ENCODE measurements around the gene VHLL. TPM values are rescaled to one million over a fixed set of nuclear protein-coding genes. Genes with fewer than 3 reads are reported as not detected.

The VHLL gene
- polyA plus RNA-seq, 1 experiment: not detected

DNA sequence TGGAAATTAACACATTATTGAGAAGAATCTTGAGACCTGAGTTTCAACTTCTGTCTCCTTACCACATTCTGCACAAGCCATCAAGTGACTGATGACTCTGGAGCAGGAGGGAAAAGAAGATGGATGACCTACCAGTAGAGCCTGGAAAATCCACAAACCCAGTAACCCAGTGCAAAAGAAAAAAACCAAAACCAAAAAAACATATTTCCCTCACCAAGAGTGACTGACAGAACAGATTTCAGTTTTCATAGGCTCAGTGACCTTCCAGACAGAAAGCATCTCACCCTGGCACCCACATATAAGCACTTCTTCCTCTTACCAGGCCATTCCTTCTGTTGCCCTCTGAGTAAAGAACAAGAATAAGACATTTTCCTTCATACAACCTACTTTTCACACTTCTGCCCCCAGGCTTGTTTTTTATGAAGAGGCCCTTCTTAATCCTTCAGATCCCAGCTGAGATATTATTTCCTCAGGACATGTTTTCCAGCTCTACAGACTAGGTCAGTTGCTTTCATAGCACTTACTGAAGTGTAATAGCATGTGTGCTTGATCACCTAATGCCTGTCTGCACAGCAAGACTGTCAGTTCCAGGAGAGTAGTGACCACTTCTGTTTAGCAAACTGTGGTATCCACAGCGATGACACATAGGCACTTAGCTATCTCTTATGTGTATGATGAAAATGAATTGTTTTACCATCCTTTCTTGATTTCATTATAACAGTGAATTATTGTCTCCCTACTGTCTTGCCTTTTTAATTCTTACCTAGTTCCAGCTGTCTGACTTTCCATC lies 43.3 kb upstream of the VHLL start:
- TF ChIP-seq, protein P1, sequence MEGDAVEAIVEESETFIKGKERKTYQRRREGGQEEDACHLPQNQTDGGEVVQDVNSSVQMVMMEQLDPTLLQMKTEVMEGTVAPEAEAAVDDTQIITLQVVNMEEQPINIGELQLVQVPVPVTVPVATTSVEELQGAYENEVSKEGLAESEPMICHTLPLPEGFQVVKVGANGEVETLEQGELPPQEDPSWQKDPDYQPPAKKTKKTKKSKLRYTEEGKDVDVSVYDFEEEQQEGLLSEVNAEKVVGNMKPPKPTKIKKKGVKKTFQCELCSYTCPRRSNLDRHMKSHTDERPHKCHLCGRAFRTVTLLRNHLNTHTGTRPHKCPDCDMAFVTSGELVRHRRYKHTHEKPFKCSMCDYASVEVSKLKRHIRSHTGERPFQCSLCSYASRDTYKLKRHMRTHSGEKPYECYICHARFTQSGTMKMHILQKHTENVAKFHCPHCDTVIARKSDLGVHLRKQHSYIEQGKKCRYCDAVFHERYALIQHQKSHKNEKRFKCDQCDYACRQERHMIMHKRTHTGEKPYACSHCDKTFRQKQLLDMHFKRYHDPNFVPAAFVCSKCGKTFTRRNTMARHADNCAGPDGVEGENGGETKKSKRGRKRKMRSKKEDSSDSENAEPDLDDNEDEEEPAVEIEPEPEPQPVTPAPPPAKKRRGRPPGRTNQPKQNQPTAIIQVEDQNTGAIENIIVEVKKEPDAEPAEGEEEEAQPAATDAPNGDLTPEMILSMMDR (IDR thresholded peaks at IDR 0.05; ENCODE audit: insufficient read depth, low read depth, low read length): no peak
- peak; percentile 9 for DNase-seq (ENCODE audit: low read depth)
- POLR2A ChIA-PET: no interaction called here

DNA sequence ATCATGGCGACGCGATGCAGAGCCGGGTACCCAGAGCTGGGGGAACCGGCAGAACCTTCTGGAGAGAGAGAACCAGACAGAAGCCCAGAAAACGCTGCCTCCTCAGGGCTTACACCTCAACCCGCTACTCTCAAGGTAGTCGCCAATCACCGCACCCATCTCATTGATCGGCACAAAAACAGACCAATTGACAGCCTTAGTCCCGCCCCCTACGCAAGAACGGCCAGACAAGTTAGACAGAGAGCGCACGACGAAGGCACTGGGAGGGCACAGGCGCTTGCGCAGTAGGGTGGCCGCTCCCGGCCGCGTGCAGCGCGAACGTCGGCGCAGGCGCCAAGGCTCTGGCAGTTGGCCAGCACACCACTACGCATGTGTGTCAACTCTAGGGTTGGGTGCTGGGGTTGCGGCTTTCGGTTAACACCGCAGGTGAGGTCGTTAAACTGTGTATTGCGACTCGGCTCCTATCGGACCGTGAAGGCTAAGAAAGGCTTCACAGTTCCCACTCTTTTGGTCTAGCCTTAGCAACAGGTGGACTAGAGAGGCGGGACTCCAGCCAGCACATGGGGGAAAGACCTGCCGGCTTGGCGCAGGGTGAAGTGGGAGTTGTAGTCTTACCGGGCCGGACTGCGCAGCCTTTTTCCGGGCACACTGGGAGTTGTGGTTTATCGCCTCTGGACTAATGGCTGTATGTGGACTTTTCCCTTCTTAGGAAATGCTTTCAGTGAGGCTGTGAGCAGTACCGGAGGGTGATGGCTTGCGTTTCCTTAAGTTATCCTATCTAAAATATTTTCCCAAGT lies 39.3 kb upstream of the VHLL start, which contains the start of the genes CCT3 and TSACC:
Gene CCT3, minus strand, starts transcription at position 113 of the 797 bp plus-strand sequence. Its CDS starts 108 bp downstream, at position 5.
Gene TSACC, plus strand, starts transcription at position 347 of the 797 bp plus-strand sequence. CDS start 1,232 bp downstream, outside the sequence.
- CTCF ChIA-PET: interaction anchor here (0.9 to 1.4 kb wide), 2 partner anchors 15 to 20 kb away, joined by 4 read pairs; no protein-coding TSS in a partner anchor
- TF ChIP-seq, protein P1 (IDR thresholded peaks at IDR 0.05; ENCODE audit: insufficient read depth, low read depth, low read length): no peak
- DNase-seq (ENCODE audit: low read depth): peak; percentile 99

More for the DNA sequence above, 43.3 kb upstream of the VHLL start:
- Histone ChIP-seq H3K27me3 (ENCODE audit: control insufficient read depth, insufficient read depth, low read length) (no peaks in the 10 kb centered on the region; the same call in 1 of the 2 replicates), H3K36me3 (ENCODE audit: control insufficient read depth, insufficient read depth, low read length) (no peaks in the 10 kb centered on the region), H3K4me3 (ENCODE audit: low read depth, low read length) (no peak overlapping the region)
- CTCF ChIA-PET: interaction anchor here (0.6 to 1.5 kb wide), 5 partner anchors 10 to 247 kb away, joined by 3 to 7 read pairs (median 4); no protein-coding TSS in a partner anchor

DNA sequence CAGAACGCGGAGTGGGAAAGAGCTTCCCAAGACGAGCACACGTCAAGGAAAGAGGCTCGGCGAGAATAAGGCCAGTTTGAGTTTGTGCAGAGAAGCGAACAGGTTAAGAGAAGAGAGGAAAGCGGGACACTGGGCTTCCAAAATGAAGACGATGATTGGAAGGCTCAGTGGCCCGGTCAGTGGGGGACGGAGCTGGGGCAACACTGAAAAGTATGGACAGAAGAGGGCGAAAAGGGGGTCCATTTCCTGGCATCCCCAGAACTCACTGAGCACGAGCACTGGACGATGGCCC lies 38.7 kb upstream of the VHLL start:
- CTCF ChIA-PET: interaction anchor here (0.9 to 1.4 kb wide), 2 partner anchors 14 to 21 kb away, joined by 4 read pairs; no protein-coding TSS in a partner anchor
- H3K27me3 ChIP-seq (ENCODE audit: control insufficient read depth, insufficient read depth, low read length): no peaks in the 10 kb centered on the region
- DNase-seq (ENCODE audit: low read depth): no peak
- H3K36me3 ChIP-seq (ENCODE audit: control insufficient read depth, insufficient read depth, low read length): peaks cover 3% of the 10 kb centered on the region
- H3K4me3 ChIP-seq (ENCODE audit: low read depth, low read length): peak overlapping the region; percentile 91
- POLR2A ChIA-PET: no interaction called here
- TF ChIP-seq, protein P1 (IDR thresholded peaks at IDR 0.05; ENCODE audit: insufficient read depth, low read depth, low read length): peak; percentile 26; the same call in 1 of the 2 replicates

More for the DNA sequence above, 39.3 kb upstream of the VHLL start, which contains the start of the genes CCT3 and TSACC:
- H3K36me3 ChIP-seq (ENCODE audit: control insufficient read depth, insufficient read depth, low read length): peaks cover 3% of the 10 kb centered on the region
- H3K27me3 ChIP-seq (ENCODE audit: control insufficient read depth, insufficient read depth, low read length): no peaks in the 10 kb centered on the region
- H3K4me3 ChIP-seq (ENCODE audit: low read depth, low read length): peak within 1 kb of the TSS; percentile 91
- POLR2A ChIA-PET: no interaction called here

DNA sequence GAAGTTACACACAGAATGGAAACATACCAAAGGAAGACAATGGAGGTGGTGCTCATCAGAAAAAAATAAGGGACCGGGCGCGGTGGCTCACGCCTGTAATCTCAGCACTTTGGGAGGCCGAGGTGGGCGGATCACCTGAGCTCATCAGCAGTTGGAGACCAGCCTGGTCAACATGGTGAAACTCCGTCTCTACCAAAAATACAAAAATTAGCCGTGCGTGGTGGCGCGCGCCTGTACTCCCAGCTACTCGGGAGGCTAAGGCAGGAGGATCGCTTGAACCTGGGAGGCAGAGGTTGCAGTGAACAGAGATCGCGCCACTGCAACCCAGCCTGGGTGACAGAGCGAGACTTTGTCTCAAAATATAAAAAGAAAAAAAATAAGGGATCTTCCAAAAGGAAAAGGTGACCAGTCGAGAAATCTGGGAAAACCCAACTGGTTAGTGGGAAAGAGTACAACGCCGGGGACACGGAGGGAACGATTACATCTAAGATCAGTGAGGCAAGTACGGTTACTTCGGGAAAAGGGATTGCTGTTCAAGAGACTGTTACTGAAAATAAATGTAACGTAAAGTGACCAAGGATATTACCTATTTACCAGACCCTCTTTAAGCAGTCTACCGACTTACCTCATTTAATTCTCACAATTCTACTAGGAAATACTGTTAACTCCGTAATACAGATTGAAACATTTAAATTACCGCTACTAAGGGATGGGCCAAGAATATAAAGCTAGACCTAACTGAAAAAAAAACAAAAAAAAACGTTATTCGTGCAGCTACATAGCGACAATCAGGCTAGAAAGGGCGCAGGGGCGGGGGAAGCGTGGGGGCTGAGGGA lies 38.2 kb upstream of the VHLL start:
- CTCF ChIA-PET: interaction anchor here (0.9 to 1.4 kb wide), 4 partner anchors 9 to 21 kb away, joined by 3 to 4 read pairs (median 4); no protein-coding TSS in a partner anchor
- Histone ChIP-seq H3K4me3 (ENCODE audit: low read depth, low read length) (peak overlapping the region; percentile 91), H3K36me3 (ENCODE audit: control insufficient read depth, insufficient read depth, low read length) (peaks cover 3% of the 10 kb centered on the region), H3K27me3 (ENCODE audit: control insufficient read depth, insufficient read depth, low read length) (no peaks in the 10 kb centered on the region)
- no peak for DNase-seq (ENCODE audit: low read depth)
- TF ChIP-seq, protein P1 (IDR thresholded peaks at IDR 0.05; ENCODE audit: insufficient read depth, low read depth, low read length): no peak
- POLR2A ChIA-PET: no interaction called here
